Suprapubic skin (tissue), 4 donors: ENCODE data around the gene CLDN6.

ENCODE experiments used
- CTCF ChIP-seq, 2 donors: fragments of 200-600 bp in 1 of 2; fragments of 450-650 bp in 1 of 2; sonication (generic) in 1 of 2; IDR thresholded peaks; one replicate each; pipeline ENCODE4 v1.5.1; 2016 to 2019; ENCODE audit warnings: antibody characterized with exemption in 2 of 2, mild to moderate bottlenecking in 1 of 2, moderate library complexity in 1 of 2
- EP300 ChIP-seq: sonication (generic); formaldehyde crosslinking; IDR thresholded peaks from one replicate; pipeline ENCODE4 v1.6.1; 2017; ENCODE audit warnings: antibody characterized with exemption
- POLR2A ChIP-seq, 2 donors: fragments of 450-650 bp; IDR thresholded peaks; one replicate each; pipeline ENCODE4 v1.6.1; 2017; ENCODE audit warnings: antibody characterized with exemption in 2 of 2, mild to moderate bottlenecking in 2 of 2, moderate library complexity in 2 of 2
- POLR2AphosphoS5 ChIP-seq, 3 donors: sonication (generic); formaldehyde crosslinking; IDR thresholded peaks; one replicate each; pipeline ENCODE4 v1.6.1; 2017; ENCODE audit warnings: antibody characterized with exemption in 3 of 3

GRCh38 chr16:3065069-3065741 lies 47.2 kb upstream of the CLDN6 start, which contains the start of gene IL32:
- TF ChIP-seq CTCF (IDR thresholded peaks at IDR 0.05): no peak
- TF ChIP-seq POLR2A (IDR thresholded peaks at IDR 0.05): no peak
- no peak for TF ChIP-seq POLR2AphosphoS5 (IDR thresholded peaks at IDR 0.05)
- no peak for TF ChIP-seq EP300
